ENCODE data around the gene LRP8.

GRCh38 chr1:53254011-53254640 is 73.7 kb downstream of the LRP8 start:
- no peak for TF ChIP-seq ZNF274 (IDR thresholded peaks at IDR 0.05; ENCODE audit: borderline replicate concordance, low read depth, low read length)
- no peak for TF ChIP-seq BRCA1 (IDR thresholded peaks at IDR 0.05)
- no peak for TF ChIP-seq BRCA1 (CRISPR knock-in tag; IDR thresholded peaks at IDR 0.05)
- no peak for TF ChIP-seq ATF3 (IDR thresholded peaks at IDR 0.05)
- TF ChIP-seq ATF3 (CRISPR knock-in tag; conservative IDR thresholded peaks at IDR 0.05) = no peak
- no peak for TF ChIP-seq SIX5 (IDR thresholded peaks at IDR 0.05; ENCODE audit: borderline replicate concordance in 1 of 2, insufficient read depth in 1 of 2, low read depth in 1 of 2, low read length in 2 of 2)

Data from K562 (cell line).